OCI-LY3 (cell line): ENCODE results near the gene SGSM2.

Source experiments
- H2AFZ ChIP-seq: fragments of 200-600, 300-600 bp; shearing (Covaris generic); 2 replicates; pipeline ENCODE4 v1.6.0; 2014; ENCODE audit warnings: antibody characterized with exemption, low read depth, low read length
- H3K27ac ChIP-seq: fragments of 200-600, 300-600 bp; sonication (generic); 2 replicates; pipeline ENCODE4 v1.5.1; 2014; ENCODE audit warnings: mild to moderate bottlenecking, low read length, moderate library complexity, mixed read lengths
- H3K27me3 ChIP-seq: fragments of 200-600, 300-600 bp; sonication (generic); 2 replicates; pipeline ENCODE4 v1.6.1; 2014; ENCODE audit warnings: low read depth, low read length, mixed read lengths
- H3K36me3 ChIP-seq: fragments of 200-600, 300-600 bp; sonication (generic); replicated peaks from 2 replicates; pipeline ENCODE3; 2014; ENCODE audit warnings: low read depth, low read length, mixed read lengths
- H3K4me1 ChIP-seq: fragments of 300-600, 200-600 bp; sonication (generic); 2 replicates; pipeline ENCODE4 v1.6.1; 2014; ENCODE audit warnings: low read length, mixed read lengths
- H3K4me2 ChIP-seq: fragments of 200-600, 300-600 bp; sonication (generic); 2 replicates; pipeline ENCODE4 v1.6.1; 2014; ENCODE audit warnings: low read length, mixed read lengths
- H3K4me3 ChIP-seq: fragments of 300-600, 200-600 bp; sonication (generic); 2 replicates; pipeline ENCODE4 v1.5.1; 2014; ENCODE audit warnings: antibody characterized with exemption, mild to moderate bottlenecking, low read length, moderate library complexity
- H3K79me2 ChIP-seq: fragments of 300-600, 200-600 bp; shearing (Covaris generic); 2 replicates; pipeline ENCODE4 v1.6.1; 2014; ENCODE audit warnings: mild to moderate bottlenecking, low read length, mixed read lengths
- H3K9ac ChIP-seq: fragments of 300-600, 200-600 bp; shearing (Covaris generic); 2 replicates; pipeline ENCODE4 v1.6.0; 2014; ENCODE audit warnings: mild to moderate bottlenecking, low read length, moderate library complexity
- H3K9me3 ChIP-seq: fragments of 200-600, 300-600 bp; shearing (Covaris generic); 2 replicates; pipeline ENCODE4 v1.6.1; 2014; ENCODE audit warnings: low read length, mixed read lengths; ENCODE audit not compliant: insufficient read depth
- H4K20me1 ChIP-seq: fragments of 200-600, 300-600 bp; sonication (generic); 2 replicates; pipeline ENCODE4 v1.6.1; 2016; ENCODE audit warnings: low read length, mixed read lengths; ENCODE audit not compliant: insufficient read depth
- CTCF ChIP-seq: fragments of 200-600, 300-600 bp; sonication (generic); IDR thresholded peaks from 2 replicates; pipeline ENCODE4 v1.5.1; 2014; ENCODE audit warnings: antibody characterized with exemption, low read length, low read depth
- EZH2phosphoT487 ChIP-seq: fragments of 200-600 bp; shearing (Covaris generic); IDR thresholded peaks from 2 replicates; pipeline ENCODE4 v1.6.1; 2018; ENCODE audit warnings: antibody characterized with exemption, mixed run types, low read depth

Gene SGSM2

GRCh38 chr17:2351269-2351668 is 14.0 kb downstream of the SGSM2 start:
- H3K4me3 ChIP-seq = no peak overlapping the region
- TF ChIP-seq CTCF (no peak), EZH2phosphoT487 (no peak)
- H3K36me3 ChIP-seq = no peaks in the 10 kb centered on the region
- H3K79me2 ChIP-seq = no peaks in the 10 kb centered on the region
- no peaks in the 10 kb centered on the region for H4K20me1 ChIP-seq
- H3K4me1 ChIP-seq = no peaks in the 10 kb centered on the region
- no peaks in the 10 kb centered on the region for H3K27me3 ChIP-seq
- H2AFZ ChIP-seq = no peak overlapping the region
- no peaks in the 10 kb centered on the region for H3K9me3 ChIP-seq
- no peak overlapping the region for H3K4me2 ChIP-seq
- H3K9ac ChIP-seq = no peak overlapping the region
- no peak overlapping the region for H3K27ac ChIP-seq

- H3K27ac ChIP-seq = no peak overlapping the region
- TF ChIP-seq EZH2phosphoT487 (no peak), CTCF (no peak)
- no peak overlapping the region for H3K4me2 ChIP-seq
- H3K27me3 ChIP-seq = no peaks in the 10 kb centered on the region
- no peaks in the 10 kb centered on the region for H3K4me1 ChIP-seq
- no peaks in the 10 kb centered on the region for H4K20me1 ChIP-seq
- H2AFZ ChIP-seq = no peak overlapping the region
- H3K4me3 ChIP-seq = no peak overlapping the region
- H3K79me2 ChIP-seq = no peaks in the 10 kb centered on the region
- no peaks in the 10 kb centered on the region for H3K36me3 ChIP-seq
- no peaks in the 10 kb centered on the region for H3K9me3 ChIP-seq
- H3K9ac ChIP-seq = no peak overlapping the region
Observed at GRCh38 chr17:2354311-2354710, 17.0 kb downstream of the SGSM2 start.

- Histone ChIP-seq H3K36me3 (no peaks in the 10 kb centered on the region), H3K27ac (no peak overlapping the region), H3K79me2 (no peaks in the 10 kb centered on the region), H3K4me1 (no peaks in the 10 kb centered on the region), H3K27me3 (no peaks in the 10 kb centered on the region), H4K20me1 (no peaks in the 10 kb centered on the region), H2AFZ (no peak overlapping the region), H3K9me3 (no peaks in the 10 kb centered on the region), H3K4me3 (no peak overlapping the region), H3K4me2 (no peak overlapping the region), H3K9ac (no peak overlapping the region)
- TF ChIP-seq CTCF (no peak), EZH2phosphoT487 (no peak)
Observed at GRCh38 chr17:2357237-2357636, 19.9 kb downstream of the SGSM2 start.

GRCh38 chr17:2357931-2358434 is 20.7 kb downstream of the SGSM2 start:
- no peaks in the 10 kb centered on the region for H4K20me1 ChIP-seq
- no peaks in the 10 kb centered on the region for H3K79me2 ChIP-seq
- TF ChIP-seq CTCF = no peak
- TF ChIP-seq EZH2phosphoT487 = no peak
- H3K9ac ChIP-seq = no peak overlapping the region
- H3K4me1 ChIP-seq = no peaks in the 10 kb centered on the region
- H3K27ac ChIP-seq = no peak overlapping the region
- no peak overlapping the region for H2AFZ ChIP-seq
- no peaks in the 10 kb centered on the region for H3K27me3 ChIP-seq
- H3K9me3 ChIP-seq = no peaks in the 10 kb centered on the region
- no peaks in the 10 kb centered on the region for H3K36me3 ChIP-seq
- no peak overlapping the region for H3K4me3 ChIP-seq
- H3K4me2 ChIP-seq = no peak overlapping the region
